K562 (cell line): Measurements from ENCODE around the gene ZNF559. TPM values are rescaled to one million over a fixed set of nuclear protein-coding genes. Genes with fewer than 3 reads are reported as not detected.
A peak's percentile ranks its signal among the peaks of the same experiment; 100 is the strongest.

ENCODE experiments used
- ATAC-seq: fragments of 200-7000 bp; cut with Tn5 transposase; 3 replicates; pipeline ENCODE4 v1.9.1; 2020; ENCODE audit warnings: moderate library complexity
- BruUV-seq: library from RNA; stranded (reverse); fragments of 400-500 nt; replicated peaks from 2 replicates; lab custom pipeline; 2021; lab: Mats Ljungman, UMichigan
- CTCF ChIA-PET: fragments of 300-600 bp; formaldehyde crosslinking; extraction: SDS; loops from one replicate; lab custom pipeline; 2021; ENCODE audit warnings: low intra/inter-chr PET ratio; lab: Yijun Ruan, JAX
- POLR2A ChIA-PET: fragments of 300-600, 350-650 bp; sonication (Branson Sonifier 250); formaldehyde crosslinking; extraction: SDS; loops from one replicate; lab custom pipeline; 2021; ENCODE audit warnings: antibody characterized with exemption, inconsistent platforms; lab: Yijun Ruan, JAX
- DNase-seq, 4 experiments: peaks; one replicate each; pipeline versions ENCODE4 v3.0.0 to v3.0.0-alpha.2; 2011 to 2018; ENCODE audit warnings: low spot score in 3 of 4, mixed read lengths in 3 of 4; ENCODE audit errors: extremely low read depth in 1 of 4
- FAIRE-seq: peaks from 2 replicates; lab custom pipeline; 2011; peaks lifted over from hg19 to GRCh38; lab: Jason Lieb, UNC
- H2AFZ ChIP-seq: 2 replicates; pipeline ENCODE4 v1.6.0; 2011; ENCODE audit warnings: low read depth, low read length, control low read depth, inconsistent platforms
- H3K27ac ChIP-seq: fragments of 200-600 bp; 3 replicates; pipeline ENCODE4 v1.8.0; 2011; ENCODE audit warnings: low read depth, mild to moderate bottlenecking, control low read depth, inconsistent platforms, low read length, moderate library complexity, mixed read lengths; ENCODE audit errors: extremely low read depth
- H3K27me3 ChIP-seq, 2 experiments: fragments of 300-600 bp in 1 of 2; 2 replicates in 1 of 2; 3 replicates in 1 of 2; pipeline versions ENCODE4 v1.6.0 to v1.8.0; 2011; ENCODE audit warnings: inconsistent platforms in 2 of 2, low read length in 2 of 2, mild to moderate bottlenecking in 1 of 2, mixed read lengths in 1 of 2, moderate library complexity in 1 of 2; ENCODE audit not compliant: control insufficient read depth in 2 of 2, insufficient read depth in 2 of 2
- H3K36me3 ChIP-seq: fragments of 300-600 bp; 3 replicates; pipeline ENCODE4 v1.8.0; 2011; ENCODE audit warnings: mild to moderate bottlenecking, low read length, inconsistent platforms; ENCODE audit not compliant: control insufficient read depth, insufficient read depth
- H3K4me1 ChIP-seq, 2 experiments: fragments of 200-600 bp in 1 of 2; replicated peaks in 1 of 2; 2 replicates in 1 of 2; 3 replicates in 1 of 2; pipeline versions ENCODE4 v1.5.1 to v1.8.0; 2011; ENCODE audit warnings: inconsistent platforms in 2 of 2, low read length in 2 of 2, mild to moderate bottlenecking in 1 of 2, mixed read lengths in 1 of 2, moderate library complexity in 1 of 2; ENCODE audit not compliant: control insufficient read depth in 2 of 2, insufficient read depth in 2 of 2
- H3K4me2 ChIP-seq: 2 replicates; pipeline ENCODE4 v1.6.1; 2011; ENCODE audit warnings: low read length, control low read depth, inconsistent platforms, mixed read lengths; ENCODE audit not compliant: insufficient read depth
- H3K4me3 ChIP-seq: fragments of 200-600 bp; sonication (generic), shearing (Covaris generic); 2 replicates; pipeline ENCODE4 v1.5.1; 2016; ENCODE audit warnings: control low read depth, inconsistent platforms
- H3K79me2 ChIP-seq: fragments of 200-600 bp; 3 replicates; pipeline ENCODE4 v1.8.0; 2011; ENCODE audit warnings: low read length, inconsistent platforms; ENCODE audit not compliant: control insufficient read depth, insufficient read depth
- H3K9ac ChIP-seq, 2 experiments: 2 replicates each; pipeline versions ENCODE4 v1.6.0 to v1.6.1; 2011; ENCODE audit warnings: low read depth in 2 of 2, low read length in 2 of 2, control low read depth in 1 of 2, inconsistent platforms in 1 of 2, mild to moderate bottlenecking in 1 of 2, mixed read lengths in 1 of 2; ENCODE audit not compliant: insufficient read depth in 1 of 2
- H3K9me1 ChIP-seq: one replicate; pipeline ENCODE4 v1.6.0; 2011; ENCODE audit warnings: inconsistent platforms, mild to moderate bottlenecking, low read length, moderate library complexity; ENCODE audit not compliant: control insufficient read depth, insufficient read depth
- H3K9me3 ChIP-seq: replicated peaks from 2 replicates; pipeline ENCODE4 v1.5.1; 2011; ENCODE audit warnings: low read depth, low read length, inconsistent platforms; ENCODE audit not compliant: control insufficient read depth, insufficient read depth
- H4K20me1 ChIP-seq: replicated peaks from 2 replicates; pipeline ENCODE4 v1.6.1; 2011; ENCODE audit warnings: low read length, inconsistent platforms, mixed read lengths; ENCODE audit not compliant: control insufficient read depth, insufficient read depth
- BMI1 ChIP-seq: fragments of 150-350 bp; IDR thresholded peaks from 2 replicates; pipeline ENCODE4 v1.6.1; 2014; ENCODE audit warnings: low read length
- CSDE1 ChIP-seq, 2 experiments: fragments of 450-650 bp; IDR thresholded peaks; 2 replicates each; pipeline ENCODE4 v1.6.1; 2016; ENCODE audit warnings: mild to moderate bottlenecking in 1 of 2
- FOXA1 ChIP-seq: fragments of 450-650 bp; IDR thresholded peaks from 2 replicates; pipeline ENCODE4 v1.6.1; 2016; ENCODE audit warnings: mild to moderate bottlenecking, borderline replicate concordance
- HES1 ChIP-seq: fragments of 450-650 bp; IDR thresholded peaks from 2 replicates; pipeline ENCODE4 v1.6.1; 2016; ENCODE audit warnings: low read depth, mild to moderate bottlenecking, moderate library complexity
- IRF1 ChIP-seq: sonication (generic); formaldehyde crosslinking; IDR thresholded peaks from 2 replicates; pipeline ENCODE4 v1.8.0; 2022; ENCODE audit warnings: missing genetic modification reagents, mild to moderate bottlenecking, borderline replicate concordance
- MECOM ChIP-seq: fragments of 250-450 bp; sonication (Bioruptor Pico); IDR thresholded peaks from 2 replicates; pipeline ENCODE4 v1.8.0; 2022; ENCODE audit warnings: inconsistent platforms
- RBM14 ChIP-seq: fragments of 200-400 bp; formaldehyde crosslinking; IDR thresholded peaks from 2 replicates; pipeline ENCODE4 v1.6.1; 2018; ENCODE audit warnings: low read depth, mild to moderate bottlenecking, low read length, moderate library complexity, borderline replicate concordance; ENCODE audit not compliant: insufficient read depth
- TAF7 ChIP-seq: fragments of 450-650 bp; IDR thresholded peaks from 2 replicates; pipeline ENCODE4 v1.6.1; 2016; ENCODE audit warnings: missing genetic modification characterization, missing compliant biosample characterization
- THAP12 ChIP-seq: fragments of 250-450 bp; sonication (Bioruptor Pico); IDR thresholded peaks from 2 replicates; pipeline ENCODE4 v1.9.0; 2021; ENCODE audit warnings: mild to moderate bottlenecking, inconsistent platforms
- U2AF1 ChIP-seq: fragments of 200-400 bp; formaldehyde crosslinking; optimal IDR thresholded peaks from 2 replicates; pipeline ENCODE3; 2017; ENCODE audit warnings: mild to moderate bottlenecking, low read depth, low read length, moderate library complexity
- XRCC4 ChIP-seq: IDR thresholded peaks from one replicate; pipeline ENCODE4 v1.6.1; 2011; ENCODE audit not compliant: insufficient read depth, insufficient read length; ENCODE audit errors: extremely low read depth
- ZMIZ1 ChIP-seq, 2 experiments: fragments of 150-350 bp in 1 of 2; IDR thresholded peaks; 2 replicates each; pipeline ENCODE4 v1.6.1; 2012 to 2016; ENCODE audit warnings: low read depth in 2 of 2, low read length in 2 of 2, mild to moderate bottlenecking in 1 of 2, moderate library complexity in 1 of 2
- ZNF551 ChIP-seq: fragments of 250-450 bp; sonication (Bioruptor Pico); IDR thresholded peaks from 2 replicates; pipeline ENCODE4 v1.5.0; 2021; ENCODE audit warnings: mild to moderate bottlenecking, moderate library complexity
- ZNF780A ChIP-seq: fragments of 250-450 bp; sonication (Bioruptor Pico); IDR thresholded peaks from 2 replicates; pipeline ENCODE4 v1.5.0; 2021; ENCODE audit warnings: mild to moderate bottlenecking
- WGBS: fragments of 100-300 bp; shearing (Covaris generic); methylation state at CpG from one replicate; pipeline ENCODE4 v1.1.6; 2016; ENCODE audit warnings: low coverage, mixed read lengths; ENCODE audit not compliant: insufficient coverage; ENCODE audit errors: missing lambda C conversion rate; 5-methylcytosine and 5-hydroxymethylcytosine counted together
- in situ Hi-C: fragments of 300-500 bp; cut with MboI; formaldehyde crosslinking; loops from 4 replicates; pipeline ENCODE4 v1.15.0; 2018; ENCODE audit warnings: inconsistent platforms, mixed read lengths
- intact Hi-C: fragments of 100-400 bp; cut with micrococcal nuclease; formaldehyde crosslinking; loops from 2 replicates; pipeline ENCODE4 v1.14.2; 2022
- polyA plus RNA-seq, 8 experiments: library from polyadenylated mRNA; depleted of rRNA in 4 of 8; stranded (reverse) in 5 of 8; unstranded in 3 of 8; fragments of >200 nt; fragmentation: Nextera tagmentation in 2 of 8; fragmentation: Illumina TruSeq in 1 of 8; extraction: Ambion mirVana in 2 of 8; extraction: Trizol in 1 of 8; gene quantifications; 2 replicates each; pipeline versions ENCODE4 v1.2.1 to v1.2.3, GENCODE V29; 2011 to 2014; ENCODE audit warnings: inconsistent platforms in 1 of 8, missing spikeins in 1 of 8
- total RNA-seq, 7 experiments: library from RNA; depleted of rRNA in 6 of 7; stranded (reverse); fragments of >200 nt in 6 of 7; fragmentation: Illumina TruSeq in 2 of 7; extraction: Trizol in 2 of 7; gene quantifications; 2 replicates each; pipeline versions ENCODE4 v1.2.1 to v1.2.3, GENCODE V29; 2011 to 2021; ENCODE audit warnings: low replicate concordance in 1 of 7

ZNF559 gene
- total and polyA plus RNA-seq, 9 of the 15 experiments (the other 6 are each of a cell fraction or from before 2014, with no cell fraction given), result 4.0 to 21.5 (median 11.5) TPM

GRCh38 chr19:9309139-9309973, 14.6 kb upstream of the ZNF559 start, which contains the start of gene ZNF699:
Gene ZNF699, minus strand, starts transcription at chr19:9309838. Its CDS starts 4,719 bp downstream, at chr19:9305119.
- BruUV-seq, result TSS peak; percentile 63
- in situ Hi-C loops, result no loop called here
- TF ChIP-seq ZNF780A (CRISPR knock-in tag) (no peak), XRCC4 (no peak), FOXA1 (no peak), U2AF1 (no peak), TAF7 (tag) (no peak), RBM14 (no peak), BMI1 (no peak), IRF1 (CRISPR knock-in tag) (no peak), CSDE1 (IDR thresholded peaks at IDR 0.05) (no peak), ZNF551 (CRISPR knock-in tag) (no peak), HES1 (no peak), ZMIZ1 (IDR thresholded peaks at IDR 0.05; ENCODE audit: low read depth in 2 of 2, low read length in 2 of 2) (no peak), MECOM (CRISPR knock-in tag) (no peak), THAP12 (CRISPR knock-in tag) (no peak)

More at GRCh38 chr19:9309139-9309973, 14.6 kb upstream of the ZNF559 start, which contains the start of gene ZNF699:
- CTCF ChIA-PET, result no interaction called here
- POLR2A ChIA-PET, result interaction anchor here (0.6 to 1.4 kb wide), 2 partner anchors 14 to 298 kb away, joined by 3 read pairs; partner anchors contain the start of gene ZNF559
- FAIRE-seq, result peak; percentile 82
- H3K27ac ChIP-seq, result peak within 1 kb of the TSS; percentile 84
- peak; percentile 95 for ATAC-seq
- peaks cover 7% of the 10 kb centered on the region for H3K79me2 ChIP-seq
- peak within 1 kb of the TSS; percentile 99 for H2AFZ ChIP-seq
- peaks cover 3 to 6% of the 10 kb centered on the region in 2 experiments; a peak in 2 of 5 replicates for H3K4me1 ChIP-seq
- intact Hi-C loops, result loop anchor here (5.0 kb wide), 1 partner anchor 167 kb away; the partner anchor contains the start of gene ZNF317
- 2% methylated on average over 61 of the region's 63 CpGs for WGBS
- H3K27me3 ChIP-seq, result no peaks in the 10 kb centered on the region
- peak within 1 kb of the TSS; percentile 88 to 95 for H3K9ac ChIP-seq
- peak; percentile 94 to 98 (median 94) for DNase-seq
- no peaks in the 10 kb centered on the region for H3K9me1 ChIP-seq
- peak within 1 kb of the TSS; percentile 99 for H3K4me3 ChIP-seq
- no peaks in the 10 kb centered on the region for H3K9me3 ChIP-seq
- no peaks in the 10 kb centered on the region; the same call in 2 of the 3 replicates for H3K36me3 ChIP-seq
- peak within 1 kb of the TSS; percentile 99 for H3K4me2 ChIP-seq
- no peaks in the 10 kb centered on the region for H4K20me1 ChIP-seq
